Parathyroid adenoma (tissue), 2 donors: ENCODE data around the gene BEND3.

Experiments
- H2AFZ ChIP-seq: fragments of 300-600 bp; sonication (generic); one replicate; pipeline ENCODE4 v1.7.0; 2017; ENCODE audit warnings: antibody characterized with exemption, mild to moderate bottlenecking
- H3K27ac ChIP-seq: fragments of 300-600 bp; sonication (generic); one replicate; pipeline ENCODE4 v1.7.0; 2017
- H3K27me3 ChIP-seq: fragments of 300-600 bp; sonication (generic); one replicate; pipeline ENCODE4 v1.7.0; 2017; ENCODE audit warnings: low read length; ENCODE audit not compliant: control insufficient read depth, insufficient read depth
- H3K36me3 ChIP-seq: fragments of 300-600 bp; sonication (generic); one replicate; pipeline ENCODE4 v1.7.0; 2017; ENCODE audit warnings: low read length; ENCODE audit not compliant: control insufficient read depth, insufficient read depth
- H3K4me1 ChIP-seq: fragments of 300-600 bp; sonication (generic); one replicate; pipeline ENCODE4 v1.7.0; 2017; ENCODE audit warnings: control low read depth
- H3K4me2 ChIP-seq: fragments of 300-600 bp; sonication (generic); one replicate; pipeline ENCODE4 v1.7.0; 2017; ENCODE audit warnings: low read length
- H3K4me3 ChIP-seq: fragments of 300-600 bp; sonication (generic); one replicate; pipeline ENCODE4 v1.7.0; 2017; ENCODE audit warnings: low read depth, low read length
- H3K79me2 ChIP-seq: fragments of 300-600 bp; sonication (generic); one replicate; pipeline ENCODE4 v1.7.0; 2017; ENCODE audit warnings: control low read depth
- H3K9ac ChIP-seq: fragments of 300-600 bp; sonication (generic); one replicate; pipeline ENCODE4 v1.7.0; 2017; ENCODE audit warnings: mild to moderate bottlenecking
- H3K9me3 ChIP-seq: fragments of 300-600 bp; sonication (generic); one replicate; pipeline ENCODE4 v1.7.0; 2017; ENCODE audit warnings: low read length; ENCODE audit not compliant: control insufficient read depth
- TF ChIP-seq, protein P1 (sequence below): fragments of 300-600 bp; sonication (generic); IDR thresholded peaks from one replicate; pipeline ENCODE4 v1.7.0; 2017; ENCODE audit warnings: antibody characterized with exemption, mild to moderate bottlenecking
- donor health status: primary hyperparathyroidism.

Gene BEND3

DNA sequence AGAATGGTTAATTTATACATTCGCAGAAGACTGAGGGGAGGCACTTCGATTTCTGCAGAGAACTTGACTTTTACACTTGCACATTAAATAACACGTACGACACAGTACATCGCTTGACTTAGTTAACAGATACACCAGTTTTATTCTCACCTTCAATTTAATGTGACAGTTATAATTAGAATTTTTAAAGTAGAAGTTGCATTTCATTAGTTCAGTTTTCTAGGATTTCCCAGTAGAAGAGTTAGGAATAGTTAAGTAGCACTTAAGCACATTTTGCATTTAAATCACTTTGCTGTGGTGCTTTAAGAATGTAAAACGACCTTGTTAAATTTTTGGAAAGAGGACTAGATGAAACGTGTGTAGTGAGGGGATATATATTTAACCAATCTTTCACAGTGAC is 1.6 kb upstream of the BEND3 start:
- Histone ChIP-seq H3K4me1 (peaks cover 7% of the 10 kb centered on the region), H3K4me2 (no peak overlapping the region), H3K79me2 (peaks cover 4% of the 10 kb centered on the region), H3K27me3 (no peaks in the 10 kb centered on the region), H3K27ac (no peak overlapping the region), H3K9ac (no peak overlapping the region), H3K4me3 (no peak overlapping the region), H3K9me3 (no peaks in the 10 kb centered on the region), H3K36me3 (no peaks in the 10 kb centered on the region), H2AFZ (no peak overlapping the region)
- TF ChIP-seq, protein P1, sequence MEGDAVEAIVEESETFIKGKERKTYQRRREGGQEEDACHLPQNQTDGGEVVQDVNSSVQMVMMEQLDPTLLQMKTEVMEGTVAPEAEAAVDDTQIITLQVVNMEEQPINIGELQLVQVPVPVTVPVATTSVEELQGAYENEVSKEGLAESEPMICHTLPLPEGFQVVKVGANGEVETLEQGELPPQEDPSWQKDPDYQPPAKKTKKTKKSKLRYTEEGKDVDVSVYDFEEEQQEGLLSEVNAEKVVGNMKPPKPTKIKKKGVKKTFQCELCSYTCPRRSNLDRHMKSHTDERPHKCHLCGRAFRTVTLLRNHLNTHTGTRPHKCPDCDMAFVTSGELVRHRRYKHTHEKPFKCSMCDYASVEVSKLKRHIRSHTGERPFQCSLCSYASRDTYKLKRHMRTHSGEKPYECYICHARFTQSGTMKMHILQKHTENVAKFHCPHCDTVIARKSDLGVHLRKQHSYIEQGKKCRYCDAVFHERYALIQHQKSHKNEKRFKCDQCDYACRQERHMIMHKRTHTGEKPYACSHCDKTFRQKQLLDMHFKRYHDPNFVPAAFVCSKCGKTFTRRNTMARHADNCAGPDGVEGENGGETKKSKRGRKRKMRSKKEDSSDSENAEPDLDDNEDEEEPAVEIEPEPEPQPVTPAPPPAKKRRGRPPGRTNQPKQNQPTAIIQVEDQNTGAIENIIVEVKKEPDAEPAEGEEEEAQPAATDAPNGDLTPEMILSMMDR: no peak

DNA sequence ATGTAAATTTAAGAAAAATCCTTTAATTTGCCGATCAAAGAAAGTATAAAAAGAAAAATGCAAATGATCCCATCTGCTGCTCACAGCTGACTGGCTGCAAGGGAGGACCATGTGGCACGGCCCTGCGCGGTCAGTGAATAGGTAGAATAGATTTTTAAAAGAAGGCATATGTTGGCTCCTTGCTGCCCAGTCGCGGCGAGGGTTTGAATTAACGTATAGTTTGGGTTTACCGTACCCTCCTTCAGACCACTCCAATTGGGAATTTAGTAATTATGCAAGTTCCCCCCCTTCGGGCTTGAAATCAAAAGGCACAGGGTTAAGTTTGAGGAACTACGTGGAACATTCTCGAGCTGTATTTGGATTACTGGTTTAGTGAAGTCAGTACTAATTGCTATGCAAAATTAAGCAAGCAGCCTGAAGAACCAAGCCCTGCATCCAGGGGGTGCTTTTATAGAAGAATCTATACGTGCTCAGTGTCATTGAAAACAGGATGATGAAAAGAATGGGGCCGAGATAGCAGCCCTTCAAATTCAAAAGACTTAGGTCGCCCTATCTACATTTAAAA is 1.1 kb upstream of the BEND3 start:
- no peaks in the 10 kb centered on the region for H3K9me3 ChIP-seq
- no peak overlapping the region for H3K9ac ChIP-seq
- peaks cover 4% of the 10 kb centered on the region for H3K79me2 ChIP-seq
- no peaks in the 10 kb centered on the region for H3K36me3 ChIP-seq
- peak overlapping the region; percentile 55 for H3K4me3 ChIP-seq
- H3K27ac ChIP-seq: no peak overlapping the region
- TF ChIP-seq, protein P1: no peak
- peaks cover 7% of the 10 kb centered on the region for H3K4me1 ChIP-seq
- peak overlapping the region; percentile 93 for H3K4me2 ChIP-seq
- H3K27me3 ChIP-seq: no peaks in the 10 kb centered on the region
- peak overlapping the region; percentile 98 for H2AFZ ChIP-seq

DNA sequence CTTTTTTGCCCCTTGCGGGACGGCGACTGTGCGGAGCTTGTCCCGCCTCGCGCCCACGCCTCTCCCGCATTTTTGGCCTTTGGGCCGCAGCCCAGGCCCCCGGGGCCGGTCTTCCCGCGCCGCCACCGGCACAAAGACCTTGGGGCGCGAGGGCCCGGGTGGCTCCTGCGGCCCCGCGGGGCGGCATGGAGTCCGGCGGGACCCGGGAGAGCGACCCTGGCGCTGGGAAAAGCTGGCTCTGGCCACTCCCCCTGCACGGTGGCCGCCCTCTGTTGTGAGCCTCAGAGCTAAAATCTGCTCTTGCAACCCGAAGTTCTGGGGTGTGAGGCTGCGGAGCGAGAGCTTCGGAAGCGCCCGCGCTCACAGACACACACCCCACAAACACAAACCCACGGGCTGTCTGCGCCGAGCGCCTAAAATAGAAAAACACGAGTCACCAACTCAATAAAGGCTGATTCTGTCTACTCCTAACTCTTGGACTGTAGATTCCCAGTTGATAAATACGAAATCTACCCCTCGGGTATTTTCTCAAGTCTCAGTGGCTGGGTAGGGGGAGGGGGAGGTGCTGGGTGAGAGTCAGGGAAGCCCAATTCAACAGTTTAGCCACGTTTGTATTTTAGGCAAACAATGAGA is 496 bp upstream of the BEND3 start:
- H3K4me3 ChIP-seq: peak overlapping the region; percentile 55
- no peaks in the 10 kb centered on the region for H3K27me3 ChIP-seq
- no peak overlapping the region for H3K9ac ChIP-seq
- H3K9me3 ChIP-seq: no peaks in the 10 kb centered on the region
- peak overlapping the region; percentile 93 for H3K4me2 ChIP-seq
- TF ChIP-seq, protein P1: no peak
- peaks cover 7% of the 10 kb centered on the region for H3K4me1 ChIP-seq
- no peaks in the 10 kb centered on the region for H3K36me3 ChIP-seq
- H3K27ac ChIP-seq: peak overlapping the region; percentile 72
- peak overlapping the region; percentile 98 for H2AFZ ChIP-seq
- peaks cover 4% of the 10 kb centered on the region for H3K79me2 ChIP-seq

DNA sequence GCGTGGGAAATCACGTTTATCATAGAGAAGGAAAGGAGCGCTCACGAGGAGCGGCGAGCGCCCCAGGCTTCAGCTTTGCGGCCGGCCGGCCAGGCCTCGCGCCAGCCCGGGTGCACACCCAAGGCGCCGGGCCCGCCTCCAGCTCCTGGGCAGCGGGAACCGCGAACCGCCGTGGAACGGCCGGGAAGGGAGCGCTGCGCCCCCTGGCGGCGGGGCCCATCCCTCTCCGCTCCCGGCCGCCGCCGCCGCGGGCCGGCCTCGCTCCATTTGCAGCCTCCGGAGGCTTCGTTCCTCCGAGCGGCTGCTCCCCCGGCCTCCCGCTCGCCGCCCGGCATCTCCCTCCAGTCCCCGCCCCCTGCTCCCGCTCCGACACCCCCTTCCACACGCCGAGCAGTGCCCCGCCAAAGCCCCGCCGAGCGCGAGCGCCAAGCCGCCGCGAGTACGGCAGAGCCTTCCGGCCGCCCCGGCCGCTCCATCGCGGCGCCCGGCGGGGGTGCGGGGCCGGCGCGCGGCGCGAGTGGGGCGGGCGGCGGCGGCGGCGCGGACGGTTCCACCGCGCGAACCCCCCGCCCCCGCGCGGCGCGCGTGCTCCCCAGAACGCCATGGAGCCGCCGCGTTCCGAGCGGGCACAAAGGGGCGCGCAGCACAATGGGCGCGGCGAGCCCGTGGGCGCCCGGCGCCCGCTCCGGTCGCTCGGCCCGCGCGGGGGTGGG is 946 bp downstream of the BEND3 start:
- H3K9ac ChIP-seq: peak overlapping the region; percentile 67

More for the DNA sequence above, 946 bp downstream of the BEND3 start:
- H3K4me3 ChIP-seq: peak overlapping the region; percentile 52
- TF ChIP-seq, protein P1: peak; percentile 83
- no peaks in the 10 kb centered on the region for H3K27me3 ChIP-seq
- no peaks in the 10 kb centered on the region for H3K36me3 ChIP-seq
- H3K9me3 ChIP-seq: no peaks in the 10 kb centered on the region
- peak overlapping the region; percentile 54 for H3K27ac ChIP-seq
- peaks cover 7% of the 10 kb centered on the region for H3K4me1 ChIP-seq
- peak overlapping the region; percentile 87 for H3K4me2 ChIP-seq
- peaks cover 4% of the 10 kb centered on the region for H3K79me2 ChIP-seq
- peak overlapping the region; percentile 83 for H2AFZ ChIP-seq
